Lower leg skin (tissue), 3 donors: ENCODE measurements around the gene WDR19.

ENCODE experiments used
- POLR2A ChIP-seq, 2 donors: fragments of 450-650 bp; IDR thresholded peaks; one replicate each; pipeline ENCODE4 v1.6.1; 2016 to 2017; ENCODE audit warnings: antibody characterized with exemption in 2 of 2, mild to moderate bottlenecking in 1 of 2, moderate library complexity in 1 of 2
- TF ChIP-seq, protein P1 (sequence below), 3 donors: fragments of 450-650 bp; IDR thresholded peaks; one replicate each; pipeline ENCODE4 v1.5.1; 2016; ENCODE audit warnings: antibody characterized with exemption in 3 of 3, mild to moderate bottlenecking in 3 of 3, moderate library complexity in 2 of 3

DNA sequence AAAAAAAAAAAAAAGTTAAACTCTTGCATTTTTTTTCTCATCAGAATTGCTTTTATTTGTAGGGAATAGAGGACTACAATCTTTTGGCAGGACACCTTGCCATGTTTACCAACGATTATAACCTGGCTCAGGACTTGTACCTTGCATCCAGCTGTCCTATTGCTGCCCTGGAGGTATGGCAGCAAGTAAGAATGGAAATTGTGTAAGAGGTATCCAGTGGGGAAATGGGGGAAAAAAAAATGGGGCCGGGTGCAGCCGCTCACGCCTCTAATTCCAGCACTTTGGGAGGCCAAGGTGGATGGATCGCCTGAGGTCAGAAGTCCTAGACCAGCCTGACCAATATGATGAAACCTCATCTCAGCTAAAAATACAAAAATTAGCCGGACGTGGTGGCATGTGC lies 49.8 kb downstream of the WDR19 start:
- TF ChIP-seq, protein P1, sequence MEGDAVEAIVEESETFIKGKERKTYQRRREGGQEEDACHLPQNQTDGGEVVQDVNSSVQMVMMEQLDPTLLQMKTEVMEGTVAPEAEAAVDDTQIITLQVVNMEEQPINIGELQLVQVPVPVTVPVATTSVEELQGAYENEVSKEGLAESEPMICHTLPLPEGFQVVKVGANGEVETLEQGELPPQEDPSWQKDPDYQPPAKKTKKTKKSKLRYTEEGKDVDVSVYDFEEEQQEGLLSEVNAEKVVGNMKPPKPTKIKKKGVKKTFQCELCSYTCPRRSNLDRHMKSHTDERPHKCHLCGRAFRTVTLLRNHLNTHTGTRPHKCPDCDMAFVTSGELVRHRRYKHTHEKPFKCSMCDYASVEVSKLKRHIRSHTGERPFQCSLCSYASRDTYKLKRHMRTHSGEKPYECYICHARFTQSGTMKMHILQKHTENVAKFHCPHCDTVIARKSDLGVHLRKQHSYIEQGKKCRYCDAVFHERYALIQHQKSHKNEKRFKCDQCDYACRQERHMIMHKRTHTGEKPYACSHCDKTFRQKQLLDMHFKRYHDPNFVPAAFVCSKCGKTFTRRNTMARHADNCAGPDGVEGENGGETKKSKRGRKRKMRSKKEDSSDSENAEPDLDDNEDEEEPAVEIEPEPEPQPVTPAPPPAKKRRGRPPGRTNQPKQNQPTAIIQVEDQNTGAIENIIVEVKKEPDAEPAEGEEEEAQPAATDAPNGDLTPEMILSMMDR (IDR thresholded peaks at IDR 0.05), result no peak
- no peak for TF ChIP-seq POLR2A (IDR thresholded peaks at IDR 0.05)
